Mesenchymal stem cell (in vitro differentiated cells and primary cell): ENCODE data around the gene KLHL22.
"Not testable (repeated sequence)": the region's sequence is repeated elsewhere in the genome, so short reads cannot be mapped to it uniquely, and the experiment has no call there.

Source experiments
- DNase-seq: peaks from one replicate; pipeline ENCODE4 v3.0.0-alpha.2; 2013
- H2AFZ ChIP-seq: one replicate; pipeline ENCODE4 v1.6.1; 2013; ENCODE audit warnings: low read depth, mild to moderate bottlenecking, control low read depth, inconsistent platforms, low read length, moderate library complexity
- H2AK5ac ChIP-seq: 2 replicates; pipeline ENCODE4 v1.6.1; 2013; ENCODE audit warnings: low read length, moderate library complexity, mild to moderate bottlenecking, inconsistent platforms; ENCODE audit not compliant: severe bottlenecking
- H2BK120ac ChIP-seq: one replicate; pipeline ENCODE4 v1.6.1; 2013; ENCODE audit warnings: low read depth, mild to moderate bottlenecking, inconsistent platforms, low read length, moderate library complexity
- H2BK12ac ChIP-seq, 2 experiments: one replicate each; pipeline ENCODE4 v1.6.1; 2013; ENCODE audit warnings: inconsistent platforms in 2 of 2, low read length in 2 of 2, mild to moderate bottlenecking in 2 of 2, moderate library complexity in 2 of 2, control low read depth in 1 of 2
- H2BK15ac ChIP-seq: one replicate; pipeline ENCODE4 v1.6.1; 2013; ENCODE audit warnings: mild to moderate bottlenecking, low read depth, inconsistent platforms; ENCODE audit not compliant: poor library complexity, severe bottlenecking
- H2BK5ac ChIP-seq: 2 replicates; pipeline ENCODE4 v1.6.1; 2013; ENCODE audit warnings: low read depth, mild to moderate bottlenecking, low read length, control low read depth, inconsistent platforms; ENCODE audit not compliant: poor library complexity, severe bottlenecking
- H3K14ac ChIP-seq, 2 experiments: one replicate each; pipeline ENCODE4 v1.6.1; 2013; ENCODE audit warnings: inconsistent platforms in 2 of 2, low read length in 2 of 2, control low read depth in 1 of 2, mild to moderate bottlenecking in 1 of 2, moderate library complexity in 1 of 2
- H3K18ac ChIP-seq, 2 experiments: one replicate each; pipeline ENCODE4 v1.6.1; 2013; ENCODE audit warnings: inconsistent platforms in 2 of 2, low read length in 2 of 2, control low read depth in 1 of 2, low read depth in 1 of 2, mild to moderate bottlenecking in 1 of 2
- H3K23ac ChIP-seq, 2 experiments: one replicate each; pipeline ENCODE4 v1.6.1; 2013; ENCODE audit warnings: inconsistent platforms in 2 of 2, low read length in 2 of 2, mild to moderate bottlenecking in 2 of 2, moderate library complexity in 2 of 2, control low read depth in 1 of 2
- H3K27ac ChIP-seq: 2 replicates; pipeline ENCODE4 v1.5.1; 2013; ENCODE audit warnings: mild to moderate bottlenecking, moderate library complexity, low read length, control low read depth, inconsistent platforms; ENCODE audit not compliant: poor library complexity, severe bottlenecking
- H3K27me3 ChIP-seq, 2 experiments: 2 replicates each; pipeline versions ENCODE4 v1.6.1 to v1.7.0; 2013; ENCODE audit warnings: low read length in 2 of 2, mild to moderate bottlenecking in 2 of 2, moderate library complexity in 2 of 2, control low read depth in 1 of 2, inconsistent platforms in 1 of 2; ENCODE audit not compliant: control insufficient read depth in 1 of 2, insufficient read depth in 1 of 2
- H3K36me3 ChIP-seq, 2 experiments: 2 replicates each; pipeline versions ENCODE4 v1.6.1 to v1.7.0; 2013; ENCODE audit warnings: low read length in 2 of 2, control low read depth in 1 of 2, inconsistent platforms in 1 of 2, low read depth in 1 of 2, mild to moderate bottlenecking in 1 of 2; ENCODE audit not compliant: insufficient read depth in 2 of 2, control insufficient read depth in 1 of 2
- H3K4ac ChIP-seq, 2 experiments: one replicate each; pipeline ENCODE4 v1.6.1; 2013; ENCODE audit warnings: inconsistent platforms in 2 of 2, low read length in 2 of 2, mild to moderate bottlenecking in 2 of 2, moderate library complexity in 2 of 2, control low read depth in 1 of 2, low read depth in 1 of 2
- H3K4me1 ChIP-seq: 2 replicates; pipeline ENCODE4 v1.6.1; 2013; ENCODE audit warnings: low read depth, low read length, control low read depth; ENCODE audit not compliant: control insufficient read depth, insufficient read depth
- H3K4me2 ChIP-seq: 2 replicates; pipeline ENCODE4 v1.6.1; 2013; ENCODE audit warnings: low read length, mild to moderate bottlenecking, inconsistent platforms; ENCODE audit not compliant: poor library complexity, severe bottlenecking
- H3K4me3 ChIP-seq, 2 experiments: 2 replicates each; pipeline versions ENCODE4 v1.5.1 to v1.7.0; 2013; ENCODE audit warnings: low read length in 2 of 2, mild to moderate bottlenecking in 2 of 2, control low read depth in 1 of 2, low read depth in 1 of 2; ENCODE audit not compliant: insufficient read depth in 1 of 2
- H3K79me1 ChIP-seq: replicated peaks from 2 replicates; pipeline ENCODE4 v1.6.1; 2013; ENCODE audit warnings: mild to moderate bottlenecking, control low read depth, low read length, inconsistent platforms; ENCODE audit not compliant: poor library complexity, severe bottlenecking
- H3K9ac ChIP-seq: 2 replicates; pipeline ENCODE4 v1.7.0; 2013; ENCODE audit warnings: mild to moderate bottlenecking, low read length, moderate library complexity
- H3K9me3 ChIP-seq: 2 replicates; pipeline ENCODE4 v1.7.0; 2013; ENCODE audit warnings: mild to moderate bottlenecking, low read length; ENCODE audit not compliant: control insufficient read depth
- H4K8ac ChIP-seq: one replicate; pipeline ENCODE4 v1.6.1; 2013; ENCODE audit warnings: inconsistent platforms, mild to moderate bottlenecking, low read length, moderate library complexity
- H4K91ac ChIP-seq: one replicate; pipeline ENCODE4 v1.6.1; 2013; ENCODE audit warnings: mild to moderate bottlenecking, low read length, inconsistent platforms
- WGBS: methylation state at CpG from one replicate; pipeline ENCODE4 v1.1.7; 2013; ENCODE audit warnings: mixed read lengths; 5-methylcytosine and 5-hydroxymethylcytosine counted together

KLHL22 gene

DNA sequence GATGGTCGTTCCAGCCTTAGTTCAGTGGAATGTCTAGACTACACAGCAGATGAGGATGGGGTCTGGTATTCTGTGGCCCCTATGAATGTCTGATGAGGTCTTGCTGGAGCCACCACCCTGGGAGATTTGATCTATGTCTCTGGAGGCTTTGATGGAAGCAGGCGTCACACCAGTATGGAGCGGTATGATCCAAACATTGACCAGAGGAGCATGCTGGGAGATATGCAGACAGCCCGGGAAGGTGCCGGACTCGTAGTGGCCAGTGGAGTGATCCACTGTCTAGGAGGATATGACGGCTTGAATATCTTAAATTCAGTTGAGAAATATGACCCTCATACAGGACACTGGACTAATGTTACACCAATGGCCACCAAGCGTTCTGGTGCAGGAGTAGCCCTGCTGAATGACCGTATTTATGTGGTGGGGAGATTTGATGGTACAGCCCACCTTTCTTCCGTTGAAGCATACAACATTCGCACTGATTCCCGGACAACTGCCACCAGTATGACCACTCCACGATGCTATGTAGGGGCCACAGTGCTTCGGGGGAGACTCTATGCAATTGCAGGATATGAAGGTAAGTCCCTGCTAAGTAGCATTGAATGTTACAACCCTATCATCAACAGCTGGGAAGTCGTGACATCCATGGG lies 44.3 kb downstream of the KLHL22 start:
- H3K9ac ChIP-seq, H3K27ac ChIP-seq, H3K14ac ChIP-seq, H2AK5ac ChIP-seq, H4K8ac ChIP-seq, H3K27me3 ChIP-seq, H2BK15ac ChIP-seq, DNase-seq, H3K4ac ChIP-seq, H3K4me1 ChIP-seq, H2AFZ ChIP-seq, H2BK120ac ChIP-seq, H3K4me3 ChIP-seq, H3K18ac ChIP-seq, H3K79me1 ChIP-seq, H3K23ac ChIP-seq, H3K4me2 ChIP-seq, H2BK5ac ChIP-seq, H3K9me3 ChIP-seq, H4K91ac ChIP-seq: not testable (repeated sequence)
- peak overlapping the region in 1 of 2 experiments; percentile 14 for H2BK12ac ChIP-seq
- H3K36me3 ChIP-seq = peaks cover 20 to 46% of the 10 kb centered on the region in 2 experiments
- WGBS = 99% methylated on average over 12 of the region's 15 CpGs

DNA sequence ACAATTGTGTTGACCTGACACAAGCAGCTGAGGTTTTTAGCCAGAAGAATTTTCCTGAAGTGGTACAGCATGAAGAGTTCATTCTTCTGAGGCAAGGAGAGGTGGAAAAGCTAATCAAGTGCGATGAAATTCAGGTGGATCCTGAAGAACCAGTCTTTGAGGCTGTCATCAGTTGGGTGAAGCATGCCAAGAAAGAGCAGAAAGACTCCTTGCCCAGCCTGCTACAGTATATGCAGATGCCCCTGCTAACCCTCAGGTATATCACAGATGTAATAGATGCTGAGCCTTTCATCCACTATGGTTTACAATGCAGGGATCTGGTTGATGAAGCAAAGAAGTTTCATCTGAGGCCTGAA lies 45.1 kb downstream of the KLHL22 start:
- Histone ChIP-seq H4K91ac (no peak overlapping the region), H3K36me3 (peaks cover 28 to 49% of the 10 kb centered on the region in 2 experiments), H3K9ac (no peak overlapping the region), H2BK12ac (no peak overlapping the region), H2AK5ac (no peak overlapping the region), H3K27me3 (no peaks in the 10 kb centered on the region), H3K4me3 (no peak overlapping the region), H3K23ac (no peak overlapping the region), H2BK15ac (no peak overlapping the region), H4K8ac (no peak overlapping the region), H3K4me1 (peaks cover 1% of the 10 kb centered on the region), H3K4me2 (no peak overlapping the region), H3K79me1 (no peaks in the 10 kb centered on the region), H3K4ac (no peak overlapping the region), H3K18ac (no peak overlapping the region), H2AFZ (no peak overlapping the region), H3K9me3 (no peaks in the 10 kb centered on the region), H3K14ac (no peak overlapping the region), H3K27ac (no peak overlapping the region), H2BK5ac (no peak overlapping the region), H2BK120ac (no peak overlapping the region)
- no peak for DNase-seq
- 100% methylated on average over 1 of the region's 1 CpG for WGBS

DNA sequence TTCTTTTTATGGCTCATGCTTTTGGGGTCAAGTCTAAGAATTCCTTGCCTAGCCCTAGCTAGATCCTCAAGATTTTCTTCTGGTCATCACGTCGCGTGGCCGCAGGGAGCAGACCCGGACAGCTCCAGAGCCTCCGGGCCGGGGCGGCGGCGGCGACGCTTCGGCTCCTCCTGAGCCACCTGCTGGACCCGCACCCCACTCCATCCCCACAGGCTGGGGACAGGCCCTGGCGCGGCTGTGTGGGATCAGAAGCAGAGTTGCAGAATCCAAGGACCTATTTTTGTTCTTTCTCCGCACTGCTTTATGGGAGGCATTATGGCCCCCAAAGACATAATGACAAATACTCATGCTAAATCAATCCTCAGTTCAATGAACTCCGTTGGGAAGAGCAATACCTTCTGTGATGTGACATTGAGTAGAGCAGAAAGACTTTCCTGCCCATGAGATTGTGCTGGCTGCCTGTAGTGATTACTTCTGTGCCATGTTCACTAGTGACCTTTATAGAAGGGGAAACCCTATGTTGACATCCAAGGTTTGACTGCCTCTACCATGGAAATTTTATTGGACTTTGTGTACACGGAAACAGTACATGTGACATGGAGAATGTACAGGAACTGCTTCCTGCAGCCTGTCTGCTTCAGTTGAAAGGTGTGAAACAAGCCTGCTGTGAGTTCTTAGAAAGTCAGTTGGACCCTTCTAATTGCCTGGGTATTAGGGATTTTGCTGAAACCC lies 45.6 kb downstream of the KLHL22 start:
- Histone ChIP-seq H3K27ac (no peak overlapping the region), H2BK15ac (no peak overlapping the region), H2BK120ac (no peak overlapping the region), H3K4ac (no peak overlapping the region), H4K91ac (no peak overlapping the region), H3K4me1 (peaks cover 1% of the 10 kb centered on the region), H2BK5ac (no peak overlapping the region), H4K8ac (no peak overlapping the region), H3K14ac (no peak overlapping the region), H3K18ac (no peak overlapping the region), H3K79me1 (no peaks in the 10 kb centered on the region), H3K4me2 (no peak overlapping the region), H2BK12ac (no peak overlapping the region), H3K4me3 (no peak overlapping the region), H3K9me3 (no peaks in the 10 kb centered on the region), H3K23ac (no peak overlapping the region), H2AK5ac (no peak overlapping the region), H2AFZ (no peak overlapping the region), H3K27me3 (no peaks in the 10 kb centered on the region), H3K36me3 (peaks cover 24 to 46% of the 10 kb centered on the region in 2 experiments), H3K9ac (no peak overlapping the region)
- no peak for DNase-seq
- 95% methylated on average over 18 of the region's 19 CpGs for WGBS

DNA sequence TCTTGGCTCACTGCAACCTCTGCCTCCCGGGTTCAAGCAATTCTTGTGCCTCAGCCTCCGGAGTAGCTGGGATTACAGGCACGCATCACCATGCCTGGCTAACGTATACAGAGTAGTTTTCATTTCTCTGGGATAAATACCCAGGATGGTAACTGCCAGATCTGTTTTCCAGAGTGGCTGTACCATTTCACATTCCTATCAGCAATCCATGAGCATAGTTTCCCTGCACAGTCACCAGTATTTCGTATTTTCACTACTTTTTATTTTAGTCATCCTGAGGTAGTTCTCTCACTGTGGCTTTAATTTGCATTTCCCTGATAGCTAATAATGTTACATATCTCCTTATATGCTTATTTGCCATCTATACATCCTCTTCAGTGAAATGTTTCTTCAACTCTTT lies 47.0 kb downstream of the KLHL22 start:
- Histone ChIP-seq H3K9ac (no peak overlapping the region), H3K14ac (no peak overlapping the region), H2BK120ac (no peak overlapping the region), H3K4me1 (peaks cover 1% of the 10 kb centered on the region), H2AK5ac (no peak overlapping the region), H2AFZ (no peak overlapping the region), H3K36me3 (peaks cover 28 to 51% of the 10 kb centered on the region in 2 experiments), H3K27ac (no peak overlapping the region), H2BK12ac (no peak overlapping the region), H3K4me2 (no peak overlapping the region), H2BK5ac (no peak overlapping the region), H2BK15ac (no peak overlapping the region), H4K91ac (no peak overlapping the region), H3K4ac (no peak overlapping the region), H3K79me1 (no peaks in the 10 kb centered on the region), H3K18ac (no peak overlapping the region), H3K23ac (no peak overlapping the region), H3K27me3 (no peaks in the 10 kb centered on the region), H3K9me3 (no peaks in the 10 kb centered on the region), H4K8ac (no peak overlapping the region), H3K4me3 (no peak overlapping the region)
- WGBS = 82% methylated on average over 5 of the region's 5 CpGs
- DNase-seq = no peak
